Measurements from ENCODE around the gene SLC9A9.

Gene SLC9A9

DNA sequence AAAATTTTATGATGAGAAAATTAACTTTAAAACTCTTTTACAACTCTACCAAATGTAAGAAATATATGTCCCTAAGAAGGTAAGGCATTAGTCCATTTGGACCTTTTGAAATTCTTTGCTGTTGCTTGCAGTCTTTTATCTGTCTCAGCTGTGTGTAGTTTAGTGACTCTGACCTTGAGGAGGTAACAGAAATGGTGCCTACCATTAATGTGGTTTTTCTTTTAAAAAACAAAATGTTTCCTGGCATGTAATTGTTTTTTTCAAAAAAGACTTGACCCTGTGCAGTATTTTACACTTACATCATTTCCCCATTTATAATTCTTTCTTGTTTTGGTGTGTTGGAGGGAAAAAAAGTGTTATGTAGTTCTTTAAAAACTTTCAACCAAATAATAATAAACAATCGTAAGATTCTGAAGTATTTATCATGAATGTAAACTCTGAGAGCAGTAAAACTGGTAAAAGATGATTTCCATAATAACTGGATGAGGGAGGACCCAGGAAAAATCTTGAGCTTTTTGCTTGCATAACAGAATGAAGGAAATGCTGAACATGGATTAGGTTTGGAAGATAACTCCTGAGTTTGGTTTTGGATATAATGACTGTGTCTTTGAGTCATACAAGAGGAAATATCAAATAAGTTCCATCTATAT, 503.6 kb downstream of the SLC9A9 start:
- DNase-seq: no peak

- no peak for DNase-seq
These were observed 504.3 kb downstream of the SLC9A9 start for GRCh38 chr3:143343944-143344343.

- DNase-seq: no peak
These were observed 505.2 kb downstream of the SLC9A9 start for GRCh38 chr3:143343031-143343430.

DNA sequence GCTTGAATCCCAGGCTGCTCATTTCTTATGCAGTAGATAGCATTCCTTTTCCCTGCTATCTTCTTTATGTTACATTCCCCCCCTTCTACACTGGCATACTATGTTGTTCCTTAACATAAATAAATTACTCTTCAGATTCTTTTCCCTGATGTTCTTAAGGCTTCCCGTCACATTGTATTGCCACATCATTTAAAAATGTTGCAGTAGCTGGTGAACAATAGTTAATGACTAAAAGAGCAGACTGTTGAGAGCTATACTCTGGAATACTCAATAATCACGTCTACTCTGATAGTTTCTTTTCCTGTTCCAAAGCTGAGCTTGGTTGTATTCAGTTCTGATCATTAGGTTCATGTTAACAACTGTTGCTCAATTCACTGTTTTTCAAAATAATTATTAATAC, 508.8 kb downstream of the SLC9A9 start:
- DNase-seq: no peak

- no peak for DNase-seq
These were observed 510.9 kb downstream of the SLC9A9 start for GRCh38 chr3:143337387-143337786.

- no peak for DNase-seq
These were observed 514.0 kb downstream of the SLC9A9 start for GRCh38 chr3:143334231-143334630.

DNA sequence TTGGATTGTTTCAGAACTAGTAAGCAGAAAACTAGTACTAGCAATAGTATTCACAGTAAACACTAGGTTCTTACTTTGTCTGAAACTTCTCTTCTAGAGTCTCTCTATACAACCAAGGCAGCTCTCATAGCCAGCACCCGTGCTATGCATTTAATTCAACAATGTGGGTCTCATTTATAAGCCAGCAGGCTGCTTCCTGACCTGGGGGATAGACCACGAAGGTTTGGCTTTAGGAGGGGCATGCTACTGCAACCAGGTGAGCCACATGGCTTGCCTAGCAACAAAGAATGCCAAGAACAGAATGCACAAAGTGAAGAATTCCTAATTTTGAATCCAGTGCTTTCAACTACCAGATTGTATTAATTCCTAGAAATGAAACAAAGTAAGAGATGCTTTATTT, 514.9 kb downstream of the SLC9A9 start:
- no peak for DNase-seq

DNA sequence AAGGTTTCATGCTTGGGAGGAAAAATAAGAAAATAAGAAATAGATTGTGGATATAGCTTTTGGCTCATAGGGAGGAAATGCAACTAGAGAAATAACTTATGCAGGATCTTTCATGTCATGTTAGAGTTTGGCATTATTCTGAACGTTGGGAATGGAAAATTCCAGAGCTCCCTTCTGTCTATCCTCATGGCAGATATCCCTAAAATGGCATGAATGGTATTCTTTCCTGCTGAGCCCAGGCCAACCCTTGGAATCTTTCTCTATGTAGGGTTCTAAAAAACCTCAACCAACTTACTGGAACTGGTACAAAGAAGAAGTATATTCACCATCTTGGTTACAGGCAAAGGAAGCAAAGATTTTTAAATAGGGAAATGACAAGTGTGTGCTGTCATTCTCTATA, 516.2 kb downstream of the SLC9A9 start:
- no peak for DNase-seq

DNA sequence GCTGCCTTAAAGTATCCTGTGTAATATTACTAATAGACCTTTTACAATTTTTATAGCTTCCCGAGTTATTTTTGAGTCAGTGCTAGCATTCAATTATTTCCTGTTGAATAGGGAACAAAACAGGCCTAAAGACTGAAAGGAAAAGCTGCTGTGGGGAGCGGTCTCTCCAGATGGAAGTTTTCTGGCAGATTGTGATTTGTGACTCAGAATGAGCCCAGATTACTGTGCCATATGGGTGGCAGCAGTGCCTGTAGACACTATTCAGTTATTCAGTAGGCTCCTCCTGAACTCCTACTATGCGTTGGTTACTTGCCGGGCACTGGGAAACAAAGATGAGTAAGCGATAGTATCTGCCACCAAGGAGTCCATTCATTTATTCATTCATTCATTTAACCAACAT, 516.9 kb downstream of the SLC9A9 start:
- DNase-seq: no peak

- no peak for DNase-seq
These were observed 517.9 kb downstream of the SLC9A9 start for GRCh38 chr3:143330296-143330868.

- DNase-seq: peak; percentile 11
These were observed 518.6 kb downstream of the SLC9A9 start for GRCh38 chr3:143329567-143330211.

- no peak for DNase-seq
These were observed 519.8 kb downstream of the SLC9A9 start for GRCh38 chr3:143328451-143328850.

DNA sequence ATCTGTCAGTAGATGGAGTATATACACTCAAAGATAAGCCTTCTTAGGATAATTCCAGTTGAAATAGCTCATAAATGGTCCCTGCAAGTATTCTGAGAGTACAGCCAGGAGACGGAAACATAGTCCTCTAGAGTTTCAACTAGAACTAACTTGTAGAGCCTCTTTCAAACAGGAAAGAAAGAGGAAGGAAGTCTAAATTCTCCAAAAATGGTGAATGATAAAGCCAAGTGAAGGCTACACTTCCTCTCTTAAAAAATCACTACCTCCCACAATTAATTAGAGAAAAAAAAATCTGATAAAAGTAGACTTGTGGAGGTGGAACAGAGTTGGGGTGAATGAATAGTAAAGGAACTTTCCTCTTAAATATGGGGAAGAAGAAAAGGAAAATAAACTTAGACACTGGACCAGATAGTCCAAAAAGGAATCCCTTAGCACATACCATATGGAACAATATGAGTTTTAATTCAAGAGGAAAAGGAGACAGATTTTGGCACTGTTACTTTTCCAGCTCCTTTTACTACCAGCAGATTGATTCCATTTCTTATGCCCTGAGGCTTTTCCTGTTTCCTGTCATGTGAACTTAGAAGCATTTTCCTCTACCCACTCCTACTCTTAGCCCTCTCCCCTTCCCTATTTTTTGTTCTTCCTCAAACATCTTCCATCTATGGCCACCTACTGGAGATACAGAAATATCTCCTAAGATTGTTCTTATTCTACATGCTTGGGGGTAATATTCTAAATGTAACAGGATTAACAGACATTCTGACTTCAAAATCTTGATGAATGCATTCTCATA, 521.1 kb downstream of the SLC9A9 start:
- no peak for DNase-seq

GRCh38 chr3:143321058-143321769, 527.1 kb downstream of the SLC9A9 start:
- no peak for DNase-seq

- no peak for DNase-seq
These were observed 532.5 kb downstream of the SLC9A9 start for GRCh38 chr3:143315766-143316165.

DNA sequence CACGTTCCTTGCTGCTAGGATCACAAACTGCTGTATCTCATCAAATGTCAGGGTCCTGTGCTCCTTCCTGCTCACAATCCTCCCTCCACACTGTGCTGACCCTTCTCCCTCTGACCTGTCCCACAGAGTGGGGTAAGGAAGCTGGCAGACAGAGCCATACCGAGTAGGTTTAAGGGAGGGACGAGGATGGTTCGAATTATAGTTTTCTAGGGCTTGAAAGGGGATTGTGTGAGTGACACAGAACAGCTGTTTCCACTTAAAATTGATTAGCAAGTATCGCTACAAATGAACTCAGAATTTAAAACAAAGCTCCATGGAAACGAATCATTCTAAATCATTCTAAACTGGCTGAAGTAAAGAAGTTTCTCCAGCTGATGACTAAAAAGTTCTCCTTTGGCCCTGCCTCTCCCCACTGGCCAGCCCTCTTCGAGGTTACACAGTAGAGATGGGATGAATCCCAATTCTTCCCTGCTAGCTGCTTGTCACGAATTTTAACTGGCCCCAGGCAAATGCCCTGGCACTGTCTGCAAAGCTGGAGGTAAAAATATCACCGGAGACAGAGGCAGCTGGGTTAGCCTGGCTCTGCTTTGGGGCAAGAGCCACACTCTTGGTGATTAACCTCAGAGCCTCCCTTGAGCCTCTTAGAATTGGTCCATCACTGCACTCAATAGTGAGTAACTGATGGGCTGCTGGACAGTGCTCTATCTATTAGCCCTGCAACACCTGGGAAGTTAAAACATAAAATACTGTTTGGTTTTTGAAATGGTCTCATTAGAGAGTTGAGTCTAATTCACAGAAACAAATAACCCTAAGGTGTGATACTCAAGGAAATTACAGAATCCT, 533.8 kb downstream of the SLC9A9 start:
- no peak for DNase-seq

- DNase-seq: no peak
These were observed 534.4 kb downstream of the SLC9A9 start for GRCh38 chr3:143313893-143314188.

DNA sequence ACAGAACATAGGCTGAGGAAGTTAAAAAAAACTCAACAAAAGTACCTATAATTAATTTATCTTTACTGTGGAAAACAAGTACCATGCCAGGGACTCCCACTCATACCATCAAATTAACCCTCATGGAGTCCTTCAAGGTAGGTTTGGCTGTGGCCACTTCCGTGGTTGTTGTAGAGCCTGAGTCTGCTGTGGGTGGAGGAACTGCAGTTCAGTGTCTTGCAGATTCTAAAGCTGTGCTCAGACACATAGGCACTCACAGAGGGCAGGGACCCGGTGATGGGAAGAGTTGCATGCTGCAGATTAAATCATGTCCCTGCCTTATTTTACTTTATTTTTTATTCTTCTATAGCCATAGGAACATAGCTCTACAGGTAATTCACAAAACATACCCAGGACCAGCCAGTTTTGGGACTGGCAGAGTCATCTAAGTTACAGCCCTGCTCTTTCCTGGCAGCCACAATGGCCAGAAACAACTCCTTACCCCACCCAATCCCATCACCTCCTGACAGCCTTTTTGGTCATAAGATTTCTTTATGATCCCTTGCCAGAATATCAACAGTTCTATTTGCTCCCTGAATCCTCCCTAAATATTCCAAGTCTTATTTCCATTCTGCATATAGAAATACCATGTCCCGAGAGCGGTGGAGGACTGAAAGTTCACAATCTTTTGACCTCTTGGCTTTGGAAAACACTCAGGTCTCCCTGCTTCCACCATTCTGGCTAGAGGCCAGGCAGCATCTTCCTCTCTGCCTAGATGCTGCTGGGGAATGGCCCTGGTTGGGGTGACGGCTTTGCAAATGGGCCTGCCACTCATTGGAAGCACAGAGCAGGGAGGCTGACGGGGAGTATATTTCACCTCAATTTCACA, 535.0 kb downstream of the SLC9A9 start:
- no peak for DNase-seq

DNA sequence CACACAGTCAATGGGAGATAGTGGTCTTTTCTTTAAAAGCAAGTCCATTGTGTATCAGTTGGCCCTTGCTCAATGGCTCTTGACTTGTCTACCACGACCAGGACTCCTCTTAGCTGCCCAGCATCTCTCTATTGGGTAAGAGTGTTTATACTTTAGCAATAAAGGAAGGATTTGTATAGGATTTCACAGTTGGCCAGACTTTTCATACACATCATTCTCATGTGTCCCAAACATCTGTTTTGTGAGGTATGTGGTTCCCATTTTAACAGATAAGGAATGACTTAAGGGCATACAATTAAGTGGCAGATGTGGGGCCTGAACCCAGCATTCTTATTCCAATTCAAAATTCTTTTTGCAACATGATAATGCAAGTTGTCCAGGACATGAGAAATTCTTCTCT, 537.2 kb downstream of the SLC9A9 start:
- DNase-seq: no peak

GRCh38 chr3:143309705-143310104, 538.6 kb downstream of the SLC9A9 start:
- no peak for DNase-seq

DNA sequence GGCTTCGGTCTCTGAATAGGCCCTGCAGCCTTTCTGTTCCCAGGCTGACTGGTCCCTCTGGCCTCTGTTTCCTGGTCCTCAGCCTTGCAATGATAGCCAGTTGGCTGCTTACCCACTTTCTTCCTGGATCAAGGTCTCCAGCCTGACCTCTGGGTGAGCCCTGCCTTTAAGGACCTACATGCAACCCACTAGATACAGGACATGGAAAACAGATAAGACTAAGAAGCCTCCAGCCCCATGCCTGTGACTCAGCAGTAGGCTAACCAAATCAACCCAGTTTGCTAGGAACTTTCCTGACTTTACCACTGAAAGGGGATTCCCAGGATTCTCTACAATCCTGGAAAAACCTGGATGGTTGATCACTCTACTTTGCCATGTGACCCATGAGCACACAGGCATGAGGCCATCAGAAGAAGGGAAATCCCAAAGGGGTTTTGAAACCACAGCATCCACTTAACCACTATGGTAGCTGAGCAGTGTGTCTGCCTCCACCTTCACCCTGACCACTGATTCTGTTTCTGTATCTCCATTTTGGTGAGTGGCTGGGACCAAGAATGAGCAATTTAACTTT, 540.6 kb downstream of the SLC9A9 start:
- peak; percentile 68 for DNase-seq
